Left hindlimb (tissue), 1 donor: ENCODE results near the gene PERP.
"Not testable (repeated sequence)": the region's sequence is repeated elsewhere in the genome, so short reads cannot be mapped to it uniquely, and the experiment has no call there.

Experiments used
- DNase-seq: peaks from one replicate; pipeline ENCODE4 v3.0.0-alpha.2; 2018

PERP gene

GRCh38 chr6:138107078-138107751 lies at the start of gene PERP:
PERP (minus strand) TSS chr6:138107419; CDS start chr6:138107340, 79 bp downstream.
- DNase-seq, result peak; percentile 51

- DNase-seq, result no peak
Measured at GRCh38 chr6:138155443-138155842, 48.2 kb upstream of the PERP start.

GRCh38 chr6:138146544-138146943 lies 39.3 kb upstream of the PERP start:
- no peak for DNase-seq

- no peak for DNase-seq
Measured at GRCh38 chr6:138145402-138145801, 38.2 kb upstream of the PERP start.

GRCh38 chr6:138142806-138143205 lies 35.6 kb upstream of the PERP start:
- DNase-seq, result no peak

- no peak for DNase-seq
Measured at GRCh38 chr6:138129190-138129589, 22.0 kb upstream of the PERP start.

- no peak for DNase-seq
Measured at GRCh38 chr6:138128096-138128495, 20.9 kb upstream of the PERP start.

GRCh38 chr6:138124096-138124495 lies 16.9 kb upstream of the PERP start:
- DNase-seq, result no peak

- no peak for DNase-seq
Measured at GRCh38 chr6:138119976-138120375, 12.8 kb upstream of the PERP start.

- DNase-seq, result not testable (repeated sequence)
Measured at GRCh38 chr6:138119229-138119628, 12.0 kb upstream of the PERP start.

GRCh38 chr6:138117376-138117914 lies 10.2 kb upstream of the PERP start:
- DNase-seq, result no peak

- no peak for DNase-seq
Measured at GRCh38 chr6:138116661-138116999, 9.4 kb upstream of the PERP start.

GRCh38 chr6:138115877-138116660 lies 8.8 kb upstream of the PERP start:
- DNase-seq, result no peak

GRCh38 chr6:138115201-138115600 lies 8.0 kb upstream of the PERP start:
- no peak for DNase-seq

GRCh38 chr6:138113588-138114210 lies 6.5 kb upstream of the PERP start:
- DNase-seq, result no peak

- no peak for DNase-seq
Measured at GRCh38 chr6:138110229-138110628, 3.0 kb upstream of the PERP start.

GRCh38 chr6:138109042-138109997 lies 2.1 kb upstream of the PERP start:
- no peak for DNase-seq

GRCh38 chr6:138107752-138108592 lies 753 bp upstream of the PERP start:
- DNase-seq, result no peak

- no peak for DNase-seq
Measured at GRCh38 chr6:138106665-138107077, 548 bp downstream of the PERP start.

- no peak for DNase-seq
Measured at GRCh38 chr6:138105880-138106664, 1.1 kb downstream of the PERP start.

GRCh38 chr6:138105446-138105845 lies 1.8 kb downstream of the PERP start:
- DNase-seq, result no peak
